CD4-positive, alpha-beta T cell (primary cell): Measurements from ENCODE around the gene KIAA0040. TPM values are rescaled to one million over a fixed set of nuclear protein-coding genes. Genes with fewer than 3 reads are reported as not detected.

Experiments used
- ATAC-seq: fragments of 200-7000 bp; cut with Tn5 transposase; one replicate; pipeline ENCODE4 v1.10.0; 2022; ENCODE audit warnings: mild to moderate bottlenecking; ENCODE audit not compliant: poor library complexity
- CTCF ChIA-PET: fragments of 350-600 bp; sonication (Branson Sonifier 250); formaldehyde crosslinking; loops from one replicate; lab custom pipeline; 2021; ENCODE audit warnings: antibody characterized with exemption, inconsistent platforms; lab: Charles Lee
- POLR2A ChIA-PET: fragments of 350-600 bp; sonication (Branson Sonifier 250); formaldehyde crosslinking; loops from one replicate; lab custom pipeline; 2021; ENCODE audit warnings: antibody characterized with exemption, inconsistent platforms; lab: Charles Lee
- DNase-seq, 14 experiments: peaks; one replicate each; pipeline ENCODE4 v3.0.0-alpha.2; 2013 to 2020; ENCODE audit warnings: mixed read lengths in 2 of 14
- H3K27ac ChIP-seq, 2 donors: one replicate each; pipeline versions ENCODE4 v1.5.1 to v1.7.0; 2013; ENCODE audit warnings: low read length in 2 of 2, low read depth in 1 of 2, mild to moderate bottlenecking in 1 of 2
- H3K27me3 ChIP-seq, 2 experiments: 1 replicate in 1 of 2; 2 replicates in 1 of 2; pipeline versions ENCODE4 v1.6.1 to v1.7.0; 2013; ENCODE audit warnings: low read length in 2 of 2, control low read depth in 1 of 2, mild to moderate bottlenecking in 1 of 2, moderate library complexity in 1 of 2; ENCODE audit not compliant: insufficient read depth in 2 of 2, control insufficient read depth in 1 of 2
- H3K36me3 ChIP-seq: one replicate; pipeline ENCODE4 v1.6.1; 2013; ENCODE audit warnings: low read length, control low read depth; ENCODE audit not compliant: insufficient read depth
- H3K4me1 ChIP-seq: one replicate; pipeline ENCODE4 v1.6.1; 2013; ENCODE audit warnings: low read length, control low read depth; ENCODE audit not compliant: insufficient read depth
- H3K4me3 ChIP-seq: one replicate; pipeline ENCODE4 v1.5.1; 2013; ENCODE audit warnings: mild to moderate bottlenecking, low read length, moderate library complexity
- H3K9me3 ChIP-seq, 2 experiments: 1 replicate in 1 of 2; 2 replicates in 1 of 2; pipeline versions ENCODE4 v1.6.1 to v1.7.0; 2013; ENCODE audit warnings: low read length in 2 of 2, mild to moderate bottlenecking in 2 of 2, control low read depth in 1 of 2, moderate library complexity in 1 of 2; ENCODE audit not compliant: control insufficient read depth in 1 of 2, insufficient read depth in 1 of 2
- H3K27ac Mint-ChIP-seq: one replicate; pipeline ENCODE4 v1.8.0; 2020; ENCODE audit warnings: mixed read lengths
- H3K27me3 Mint-ChIP-seq: one replicate; pipeline ENCODE4 v1.8.0; 2021; ENCODE audit warnings: mixed read lengths
- H3K36me3 Mint-ChIP-seq: one replicate; pipeline ENCODE4 v1.8.0; 2021; ENCODE audit warnings: low read depth, mixed read lengths
- H3K4me1 Mint-ChIP-seq: one replicate; pipeline ENCODE4 v1.8.0; 2021; ENCODE audit warnings: low read depth, mixed read lengths
- H3K4me3 Mint-ChIP-seq: one replicate; pipeline ENCODE4 v1.8.0; 2020; ENCODE audit warnings: mild to moderate bottlenecking, mixed read lengths
- H3K9me3 Mint-ChIP-seq: one replicate; pipeline ENCODE4 v1.8.0; 2020; ENCODE audit warnings: mixed read lengths
- CTCF ChIP-seq: fragments of 200-600 bp; IDR thresholded peaks from one replicate; pipeline ENCODE4 v1.8.0; 2022; ENCODE audit warnings: antibody characterized with exemption, mild to moderate bottlenecking
- intact Hi-C, 2 experiments: fragments of 100-400 bp; cut with DNase I in 1 of 2; cut with micrococcal nuclease in 1 of 2; formaldehyde crosslinking; loops; one replicate each; pipeline versions ENCODE4 v1.15.1 to v1.9.0; 2023 to 2025; cut with DNase I, micrococcal nuclease
- total RNA-seq, 174 experiments: library from RNA in 2 of 174; stranded (reverse) in 2 of 174; gene quantifications; one replicate each; pipeline ENCODE4 v1.2.3 and lab custom pipeline; 2021 to 2026

The KIAA0040 gene
- total RNA-seq, 2 experiments from 2014 or later, result 13.5 to 14.5 TPM

GRCh38 chr1:175216444-175216843, 23.9 kb upstream of the KIAA0040 start:
- no peak overlapping the region for H3K4me3 ChIP-seq
- ChIA-PET POLR2A (interaction anchor here (0.7 to 1.4 kb wide), 2 partner anchors 23 to 26 kb away, joined by 3 to 5 read pairs; no protein-coding TSS in a partner anchor), CTCF (interaction anchor here (1.3 to 1.7 kb wide), 2 partner anchors 42 to 65 kb away, joined by 3 to 4 read pairs; no protein-coding TSS in a partner anchor)
- ATAC-seq (no peak), DNase-seq (no peak)
- H3K4me1 ChIP-seq, result peaks cover 5% of the 10 kb centered on the region
- peaks cover 47% of the 10 kb centered on the region for H3K4me1 Mint-ChIP-seq
- H3K27ac Mint-ChIP-seq, result no peak overlapping the region
- H3K9me3 Mint-ChIP-seq, result no peaks in the 10 kb centered on the region
- no peak overlapping the region for H3K4me3 Mint-ChIP-seq
- no peaks in the 10 kb centered on the region for H3K9me3 ChIP-seq
- H3K27me3 ChIP-seq, result no peaks in the 10 kb centered on the region
- H3K36me3 Mint-ChIP-seq, result no peaks in the 10 kb centered on the region
- TF ChIP-seq CTCF, result no peak
- intact Hi-C loops, result loop anchor here (5.0 to 10.0 kb wide), 2 partner anchors 48 to 81 kb away; no protein-coding TSS in a partner anchor
- no peaks in the 10 kb centered on the region for H3K27me3 Mint-ChIP-seq
- H3K27ac ChIP-seq, result no peak overlapping the region
- no peaks in the 10 kb centered on the region for H3K36me3 ChIP-seq

- H3K27me3 ChIP-seq, result no peaks in the 10 kb centered on the region
- H3K4me3 Mint-ChIP-seq, result peak overlapping the region; percentile 70
- H3K4me3 ChIP-seq, result no peak overlapping the region
- H3K27ac ChIP-seq, result peak overlapping the region in 1 of 2 donors; percentile 6
- ChIA-PET POLR2A (interaction anchor here (5.5 kb wide), 1 partner anchor 23 kb away, joined by 98 read pairs; the partner anchor contains the start of gene KIAA0040), CTCF (interaction anchor here (0.9 kb wide), 2 partner anchors 68 to 87 kb away, joined by 3 to 5 read pairs; no protein-coding TSS in a partner anchor)
- H3K9me3 ChIP-seq, result no peaks in the 10 kb centered on the region
- ATAC-seq (no peak), DNase-seq (no peak)
- intact Hi-C loops, result loop anchor here (2.0 to 10.0 kb wide), 2 partner anchors 17 to 53 kb away; no protein-coding TSS in a partner anchor
- peaks cover 37% of the 10 kb centered on the region for H3K4me1 ChIP-seq
- peaks cover 82% of the 10 kb centered on the region for H3K4me1 Mint-ChIP-seq
- H3K27ac Mint-ChIP-seq, result peak overlapping the region; percentile 86
- no peaks in the 10 kb centered on the region for H3K36me3 ChIP-seq
- no peaks in the 10 kb centered on the region for H3K27me3 Mint-ChIP-seq
- H3K36me3 Mint-ChIP-seq, result no peaks in the 10 kb centered on the region
- no peak for TF ChIP-seq CTCF
- no peaks in the 10 kb centered on the region for H3K9me3 Mint-ChIP-seq
These were observed 19.1 kb upstream of the KIAA0040 start for GRCh38 chr1:175211656-175212055.

GRCh38 chr1:175210744-175211143, 18.2 kb upstream of the KIAA0040 start:
- Histone ChIP-seq H3K27me3 (no peaks in the 10 kb centered on the region), H3K4me1 (peaks cover 37% of the 10 kb centered on the region), H3K36me3 (no peaks in the 10 kb centered on the region), H3K27ac (peak overlapping the region; percentile 37 to 40), H3K4me3 (no peak overlapping the region), H3K9me3 (no peaks in the 10 kb centered on the region)
- H3K4me1 Mint-ChIP-seq, result peaks cover 85% of the 10 kb centered on the region
- ChIA-PET CTCF (no interaction called here), POLR2A (interaction anchor here (2.1 to 5.5 kb wide), 3 partner anchors 22 to 211 kb away, joined by 10 to 98 read pairs (median 11); partner anchors contain the start of genes CACYBP and KIAA0040)
- H3K9me3 Mint-ChIP-seq, result no peaks in the 10 kb centered on the region
- intact Hi-C loops, result loop anchor here (2.0 to 10.0 kb wide), 2 partner anchors 16 to 54 kb away; no protein-coding TSS in a partner anchor
- H3K27me3 Mint-ChIP-seq, result no peaks in the 10 kb centered on the region
- peak overlapping the region; percentile 86 for H3K27ac Mint-ChIP-seq
- no peak for ATAC-seq
- H3K36me3 Mint-ChIP-seq, result no peaks in the 10 kb centered on the region
- no peak for TF ChIP-seq CTCF
- DNase-seq, result no peak
- peak overlapping the region; percentile 86 for H3K4me3 Mint-ChIP-seq
